ENCODE results near the gene HECTD1. TPM values are rescaled to one million over a fixed set of nuclear protein-coding genes. Genes with fewer than 3 reads are reported as not detected.
"Not testable (repeated sequence)": the region's sequence is repeated elsewhere in the genome, so short reads cannot be mapped to it uniquely, and the experiment has no call there.

Gene HECTD1
- total RNA-seq, 1 experiment from 2014 or later: 110 TPM

DNA sequence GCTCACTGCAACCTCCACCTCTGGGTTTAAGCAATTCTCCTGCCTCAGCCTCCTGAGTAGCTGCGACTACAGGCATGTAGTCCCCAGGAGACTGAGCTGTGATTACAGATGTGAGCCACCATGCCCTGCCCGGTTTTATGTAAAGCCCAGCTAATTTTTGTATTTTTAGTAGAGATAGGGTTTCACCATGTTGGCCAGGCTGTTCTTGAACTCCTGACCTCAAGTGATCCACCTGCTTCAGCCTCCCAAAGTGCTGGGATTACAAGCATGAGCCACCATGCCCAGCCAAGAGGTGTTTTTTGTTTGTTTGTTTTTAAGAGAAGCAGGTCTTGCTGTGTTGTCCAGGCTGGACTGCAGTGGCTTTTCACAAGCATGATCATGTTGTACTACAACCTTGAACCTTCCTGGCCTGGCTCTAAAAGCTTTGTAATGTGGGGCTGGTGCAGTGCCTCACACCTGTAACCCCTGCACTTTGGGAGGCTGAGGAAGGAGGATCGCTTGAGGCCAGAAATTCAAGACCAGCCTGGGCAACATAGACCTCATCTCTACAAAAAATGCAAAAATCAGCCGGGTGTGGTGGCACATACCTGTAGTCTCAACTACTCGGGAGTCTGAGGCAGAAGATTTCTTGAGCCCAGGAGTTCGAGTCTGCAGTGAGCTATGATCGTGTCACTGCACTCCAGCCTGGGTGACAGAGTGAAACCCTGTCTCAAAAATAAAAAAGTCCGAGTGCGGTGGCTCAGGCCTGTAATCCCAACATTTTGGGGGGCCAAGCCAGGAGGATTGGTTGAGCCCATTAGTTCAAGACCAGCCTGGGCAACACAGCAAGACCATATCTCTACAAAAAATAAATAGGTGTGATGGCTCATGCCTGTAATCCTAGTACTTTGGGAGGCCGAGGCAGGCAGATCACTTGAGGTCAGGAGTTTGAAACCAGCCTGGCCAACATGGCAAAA, 113.4 kb downstream of the HECTD1 start:
- not testable (repeated sequence) for DNase-seq (ENCODE audit: low read depth)

DNA sequence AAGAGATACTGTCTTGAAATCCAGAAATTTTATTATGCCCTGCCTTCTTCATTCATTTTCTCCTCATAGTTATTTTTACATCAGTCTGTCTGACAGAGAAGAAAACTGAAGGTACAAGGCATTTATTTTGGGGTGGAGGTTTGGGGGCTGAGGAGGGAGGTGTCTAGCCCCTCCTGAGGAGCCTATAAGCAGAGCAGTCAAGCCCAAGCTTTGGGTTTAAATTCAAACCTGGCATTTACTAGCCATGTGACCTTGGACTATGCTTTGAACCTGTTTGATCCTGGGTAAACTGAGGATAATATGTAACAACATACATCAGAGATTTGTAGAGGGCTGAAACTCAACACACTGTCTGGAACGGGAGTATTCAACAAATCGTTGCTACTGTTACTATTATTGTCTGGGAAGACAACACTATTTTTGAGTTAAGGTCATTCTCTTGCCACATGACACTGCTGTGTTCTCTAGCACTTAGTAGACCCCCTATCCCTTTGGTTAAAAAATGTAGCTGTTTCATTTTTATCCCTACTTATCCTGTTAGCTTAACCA, 115.4 kb downstream of the HECTD1 start:
- no peak for DNase-seq (ENCODE audit: low read depth)

DNA sequence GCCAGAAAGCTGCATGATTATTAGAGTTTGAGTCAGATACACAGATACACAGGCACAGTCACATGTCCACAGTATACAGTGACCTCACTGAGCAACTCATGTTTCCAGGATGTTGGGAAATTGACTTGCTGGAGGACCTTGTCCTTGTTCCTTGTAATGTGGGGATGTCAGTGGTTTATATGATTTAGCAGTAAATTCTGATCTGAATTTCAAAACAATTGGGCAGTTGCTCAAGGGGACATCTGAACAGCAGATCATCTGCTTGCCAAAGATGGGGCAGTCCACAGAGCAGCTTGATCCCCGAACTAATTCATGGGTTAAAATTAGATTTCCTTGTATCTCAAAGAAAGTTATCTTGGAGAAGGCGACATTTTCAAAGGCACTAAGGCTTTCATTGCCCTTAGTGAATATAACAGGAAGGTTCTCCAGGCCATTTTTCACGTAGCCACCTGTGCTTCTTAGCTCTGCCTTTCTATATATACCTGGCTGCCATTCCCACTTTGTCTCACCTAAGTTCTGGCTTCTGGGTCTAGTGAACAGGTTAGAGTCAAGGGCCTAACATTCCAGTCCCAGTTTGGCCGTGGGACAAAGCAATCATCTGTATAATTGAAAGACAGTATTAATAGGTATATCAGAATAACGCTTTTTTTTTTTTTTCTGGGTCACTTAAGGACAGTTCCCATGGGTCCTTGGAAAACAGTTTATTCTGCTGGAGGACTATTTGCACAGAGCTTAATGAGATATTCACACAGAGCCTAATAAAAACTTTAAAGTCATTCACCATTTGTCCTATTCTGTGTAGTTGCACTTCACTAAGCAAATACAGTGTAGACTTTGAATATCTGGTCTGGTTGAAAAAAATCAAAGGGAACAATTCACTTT, 116.5 kb downstream of the HECTD1 start:
- peak; percentile 83 for DNase-seq (ENCODE audit: low read depth)

DNA sequence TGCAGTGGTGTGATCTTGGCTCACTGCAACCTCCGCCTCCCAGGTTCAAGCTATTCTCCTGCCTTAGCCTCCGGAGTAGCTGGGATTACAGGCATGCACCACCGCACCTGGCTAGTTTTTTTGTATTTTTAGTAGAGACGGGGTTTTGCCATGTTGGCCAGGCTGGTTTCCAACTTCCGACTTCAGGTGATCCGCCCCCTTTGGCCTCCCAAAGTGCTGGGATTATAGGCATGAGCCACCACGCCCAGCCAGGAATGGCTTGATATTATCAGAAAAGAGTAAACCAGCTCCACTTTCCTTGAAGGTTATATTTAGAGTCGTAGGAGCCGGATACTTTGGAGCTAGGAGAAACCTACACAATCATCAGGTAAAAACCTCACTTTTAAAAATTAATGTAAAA, 121.1 kb downstream of the HECTD1 start:
- not testable (repeated sequence) for DNase-seq (ENCODE audit: low read depth)

DNA sequence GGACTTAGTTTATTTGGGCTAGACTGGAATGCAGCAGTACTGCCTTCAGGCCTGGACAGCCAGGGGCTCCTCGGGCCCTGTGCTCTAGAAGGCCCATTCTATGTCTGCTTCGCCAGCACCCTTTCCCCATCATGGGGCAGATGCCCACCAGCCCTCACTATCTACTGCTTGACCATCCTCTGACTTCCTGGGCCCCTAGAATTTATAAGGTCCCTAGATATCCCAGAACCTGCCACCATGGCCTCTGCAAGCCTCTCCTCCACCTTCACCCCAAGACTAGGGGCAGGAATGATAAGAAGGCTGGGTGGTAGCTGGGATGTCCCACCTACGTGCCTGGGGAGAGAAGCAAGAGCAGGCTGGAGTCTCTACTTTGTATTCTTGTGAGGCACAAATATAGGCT, 122.6 kb downstream of the HECTD1 start:
- DNase-seq (ENCODE audit: low read depth): no peak

DNA sequence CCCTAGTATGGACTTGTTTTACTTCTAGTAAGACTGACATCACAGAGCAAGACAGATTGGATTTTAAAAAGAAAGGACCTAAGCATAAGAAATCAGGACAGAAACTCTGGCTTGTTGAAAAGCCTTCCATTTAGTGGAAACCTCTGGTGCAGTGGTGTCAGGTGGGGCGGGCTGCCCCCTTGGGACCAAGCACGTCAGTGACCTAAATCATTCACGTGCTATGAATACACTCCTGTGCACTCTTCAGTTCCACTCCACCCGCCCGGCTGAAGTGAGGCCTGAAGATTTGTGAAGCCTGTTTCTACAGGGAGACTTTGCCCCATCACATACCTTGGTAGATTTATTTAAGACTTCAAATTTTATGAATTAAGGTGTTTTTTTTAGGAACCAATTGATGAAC, 123.2 kb downstream of the HECTD1 start:
- DNase-seq (ENCODE audit: low read depth): no peak

DNA sequence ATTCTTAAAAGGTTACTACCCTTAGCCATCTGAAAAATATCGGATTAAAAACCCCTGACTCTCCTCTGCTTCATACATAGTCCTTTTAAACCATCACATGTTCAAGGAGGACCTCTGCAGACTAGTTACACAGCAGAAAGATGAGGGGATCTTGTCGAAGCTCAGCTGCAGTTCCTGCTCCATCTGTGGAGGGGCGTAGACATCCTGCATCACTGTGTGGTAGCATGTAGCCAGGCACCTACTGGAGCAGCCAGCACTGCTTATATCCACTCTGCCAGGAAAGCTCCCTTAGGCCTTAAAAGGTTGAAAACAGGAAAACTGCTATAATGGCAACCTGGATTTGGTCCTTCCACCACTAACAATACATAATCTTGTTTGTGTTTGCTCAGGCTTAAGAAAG, 123.8 kb downstream of the HECTD1 start:
- DNase-seq (ENCODE audit: low read depth): no peak

DNA sequence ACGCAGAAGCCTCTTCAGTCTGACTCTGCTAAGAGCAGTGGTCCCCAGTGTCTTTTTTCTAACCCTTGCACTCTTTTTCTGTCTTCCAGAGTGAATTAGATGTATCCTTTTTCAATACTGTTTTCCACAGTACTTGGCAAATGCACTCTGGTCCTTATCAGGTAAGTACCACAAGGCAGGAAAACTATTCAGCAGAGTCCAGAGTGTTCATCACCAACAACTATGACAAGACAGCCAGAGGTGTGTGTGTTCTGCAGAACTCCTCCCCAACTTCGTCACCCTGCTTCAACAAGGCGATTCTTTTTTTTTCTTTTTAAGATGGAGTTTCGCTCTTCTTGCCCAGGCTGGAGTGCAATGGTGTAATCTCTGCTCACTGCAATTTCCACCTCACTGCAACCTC, 127.1 kb downstream of the HECTD1 start:
- DNase-seq (ENCODE audit: low read depth): no peak

DNA sequence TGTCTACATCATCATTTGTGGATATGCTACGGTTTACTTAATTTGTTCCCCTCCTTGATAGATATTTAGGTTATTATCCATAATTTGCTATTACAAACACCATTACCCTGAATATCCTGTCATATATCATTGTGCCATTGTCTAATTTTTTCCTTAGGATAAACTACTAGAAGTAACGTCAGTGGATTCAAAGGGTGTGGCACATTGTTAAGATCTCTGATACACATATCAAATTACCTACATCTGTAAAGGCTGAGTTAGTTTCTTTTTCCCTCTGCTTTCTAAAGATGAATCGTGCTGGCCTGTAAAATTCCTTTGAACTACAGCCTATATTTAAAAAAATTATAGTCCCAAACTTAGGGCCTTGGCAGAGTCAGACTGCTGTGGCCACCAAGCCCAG, 127.5 kb downstream of the HECTD1 start:
- peak; percentile 24 for DNase-seq (ENCODE audit: low read depth)

DNA sequence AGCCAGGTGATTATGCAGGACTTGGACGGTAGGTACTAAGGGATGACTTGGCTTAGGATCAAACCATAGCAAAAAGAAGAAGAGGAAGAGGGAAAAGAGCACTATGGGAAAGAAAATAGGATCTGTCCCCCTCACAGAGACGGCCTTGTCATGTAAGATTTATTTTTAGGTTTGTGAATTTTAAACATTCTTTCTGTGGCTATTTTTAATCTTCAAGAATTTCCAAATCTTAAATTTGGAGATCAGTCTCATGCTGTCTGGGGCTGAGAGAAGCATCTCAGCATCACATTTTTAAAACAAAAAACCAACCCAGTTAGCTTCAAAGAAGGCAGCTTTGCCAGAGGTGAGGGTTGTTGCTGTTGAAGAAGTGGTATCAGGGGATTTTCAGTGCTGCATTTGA, 128.8 kb downstream of the HECTD1 start:
- no peak for DNase-seq (ENCODE audit: low read depth)

DNA sequence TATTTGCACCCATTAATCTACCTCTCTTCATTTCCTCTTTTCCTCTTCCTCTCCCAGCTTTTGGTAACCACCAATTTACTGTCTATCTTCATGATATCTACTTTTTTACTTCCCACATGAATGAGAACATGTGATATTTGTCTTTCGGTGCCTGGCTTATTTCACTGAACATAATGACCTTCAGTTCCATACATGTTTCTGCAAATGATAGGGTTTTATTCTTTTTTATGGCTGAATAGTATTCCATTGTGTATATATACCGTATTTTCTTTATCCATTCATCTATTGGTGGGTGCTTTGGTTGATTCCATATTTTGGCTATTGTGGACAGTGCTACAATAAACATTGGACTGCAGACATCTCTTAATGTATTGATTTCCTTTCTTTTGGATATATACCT, 132.4 kb downstream of the HECTD1 start:
- no peak for DNase-seq (ENCODE audit: low read depth)

DNA sequence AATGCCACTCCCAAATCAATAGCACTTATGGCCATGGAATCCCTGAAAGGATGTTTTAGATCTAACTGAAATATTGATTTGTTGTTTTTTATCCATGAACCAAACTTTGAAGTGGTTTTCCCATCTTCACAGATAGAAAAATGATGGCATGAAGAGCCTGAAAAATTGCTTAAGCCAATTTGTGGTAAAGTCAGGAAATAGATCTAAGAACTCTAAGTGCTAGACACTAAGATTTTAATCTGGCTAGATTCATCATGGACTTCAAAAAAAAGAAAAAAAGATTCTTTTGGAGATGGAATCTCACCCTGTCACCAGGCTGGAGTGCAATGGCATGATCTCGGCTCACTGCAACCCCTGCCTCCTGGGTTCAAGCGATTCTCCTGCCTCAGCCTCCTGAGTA, 136.4 kb downstream of the HECTD1 start:
- DNase-seq (ENCODE audit: low read depth): peak; percentile 22

DNA sequence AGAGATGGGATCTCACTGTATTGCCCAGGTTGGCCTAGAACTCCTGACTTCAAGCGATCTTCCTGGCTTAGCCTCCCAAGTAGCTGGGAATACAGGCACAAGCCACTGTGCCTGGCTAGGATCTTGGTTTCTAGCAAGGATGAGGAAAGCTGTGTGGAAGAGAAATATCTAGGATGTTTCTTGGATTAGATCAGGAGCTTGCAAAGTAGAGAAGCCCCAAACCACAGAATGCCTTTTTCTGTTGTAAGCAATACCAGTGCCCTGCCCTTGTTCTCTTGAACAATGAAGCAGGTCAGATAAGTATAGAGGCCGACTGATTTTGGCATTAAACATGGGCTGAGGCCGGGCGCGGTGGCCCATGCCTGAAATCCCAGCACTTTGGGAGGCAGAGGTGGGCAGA, 137.2 kb downstream of the HECTD1 start:
- peak; percentile 91 for DNase-seq (ENCODE audit: low read depth)

DNA sequence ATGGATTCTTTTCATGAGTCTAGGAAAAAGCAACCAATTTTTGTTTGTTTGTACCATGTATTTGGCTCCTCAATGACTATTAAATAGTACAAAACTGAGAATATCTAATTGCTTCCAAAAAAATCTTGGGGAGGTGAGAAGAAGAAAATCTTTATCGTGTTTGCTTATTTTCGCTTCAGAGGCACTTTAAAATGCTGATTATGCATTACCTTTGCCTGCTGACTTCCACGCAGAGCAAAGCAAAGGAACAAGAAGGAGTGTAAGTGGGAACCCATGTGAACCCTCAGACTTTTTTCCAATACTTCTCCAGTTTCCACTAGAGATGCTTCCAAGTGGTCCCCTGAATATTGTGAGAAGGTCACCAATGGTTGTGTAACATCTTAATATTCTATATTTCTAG, 138.2 kb downstream of the HECTD1 start:
- no peak for DNase-seq (ENCODE audit: low read depth)

DNA sequence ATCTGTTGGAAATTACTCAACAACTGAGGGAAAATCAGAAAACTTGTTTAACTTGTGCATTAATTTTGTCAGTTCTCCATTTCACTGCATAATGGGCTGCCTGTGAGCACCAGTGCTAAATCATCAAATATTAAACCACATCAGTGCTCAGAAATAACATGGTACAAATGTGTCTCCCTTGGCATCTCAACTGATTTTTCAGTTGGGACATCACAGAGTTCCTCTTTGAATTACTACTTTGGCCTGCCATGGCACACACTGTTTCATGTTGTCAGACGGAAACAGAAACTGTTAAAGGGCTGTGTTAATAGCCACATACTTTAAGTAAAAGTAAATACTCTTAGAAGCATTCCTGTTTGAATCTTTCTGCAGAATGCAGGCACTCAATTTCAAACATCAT, 139.4 kb downstream of the HECTD1 start:
- no peak for DNase-seq (ENCODE audit: low read depth)

DNA sequence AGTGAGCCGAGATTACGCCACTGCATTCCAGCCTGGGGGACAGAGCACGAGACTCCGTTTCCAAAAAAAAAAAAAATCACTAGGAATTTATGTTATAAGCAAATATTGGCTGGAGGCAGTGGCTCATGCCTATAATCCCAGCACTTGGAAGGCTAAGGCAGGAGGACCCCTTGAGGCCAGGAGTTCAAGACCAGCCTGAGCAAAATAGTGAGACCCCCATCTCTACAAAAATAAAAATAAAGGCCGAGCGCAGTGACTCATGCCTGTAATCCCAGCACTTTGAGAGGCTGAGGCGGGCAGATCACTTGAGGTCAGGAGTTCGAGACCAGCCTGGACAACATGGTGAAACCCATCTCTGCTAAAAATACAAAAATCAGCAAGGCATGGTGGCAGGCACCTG, 144.7 kb downstream of the HECTD1 start:
- DNase-seq (ENCODE audit: low read depth): not testable (repeated sequence)

DNA sequence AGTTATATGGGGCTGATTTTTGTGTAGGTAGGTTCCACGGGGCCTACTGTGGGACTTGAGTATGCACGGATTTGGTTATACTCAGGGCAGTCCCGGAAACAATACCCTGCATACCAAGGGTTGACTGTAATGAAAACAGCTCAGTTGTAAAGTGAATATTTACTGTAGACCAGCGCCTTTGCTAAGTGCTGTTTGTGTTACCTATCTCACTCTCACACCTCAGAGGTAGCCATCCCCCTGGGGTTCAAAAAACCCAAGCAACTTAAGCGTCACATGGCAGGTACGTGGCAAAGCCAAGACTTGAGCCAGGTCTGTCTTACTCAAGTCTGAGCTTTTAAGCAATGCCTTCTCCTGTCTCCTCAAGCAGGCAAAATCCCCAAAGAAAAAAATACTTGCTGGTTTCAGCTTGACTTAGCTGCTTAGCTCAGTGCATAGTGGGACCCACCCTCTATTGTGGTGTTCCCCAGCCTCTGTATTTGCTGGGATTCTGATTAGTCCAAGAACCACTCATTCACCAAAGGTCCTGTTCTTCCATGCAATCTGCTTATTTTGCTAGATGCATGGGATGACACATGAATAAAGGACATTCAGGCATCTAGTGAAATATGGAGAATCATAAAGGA, 147.2 kb downstream of the HECTD1 start:
- no peak for DNase-seq (ENCODE audit: low read depth)

DNA sequence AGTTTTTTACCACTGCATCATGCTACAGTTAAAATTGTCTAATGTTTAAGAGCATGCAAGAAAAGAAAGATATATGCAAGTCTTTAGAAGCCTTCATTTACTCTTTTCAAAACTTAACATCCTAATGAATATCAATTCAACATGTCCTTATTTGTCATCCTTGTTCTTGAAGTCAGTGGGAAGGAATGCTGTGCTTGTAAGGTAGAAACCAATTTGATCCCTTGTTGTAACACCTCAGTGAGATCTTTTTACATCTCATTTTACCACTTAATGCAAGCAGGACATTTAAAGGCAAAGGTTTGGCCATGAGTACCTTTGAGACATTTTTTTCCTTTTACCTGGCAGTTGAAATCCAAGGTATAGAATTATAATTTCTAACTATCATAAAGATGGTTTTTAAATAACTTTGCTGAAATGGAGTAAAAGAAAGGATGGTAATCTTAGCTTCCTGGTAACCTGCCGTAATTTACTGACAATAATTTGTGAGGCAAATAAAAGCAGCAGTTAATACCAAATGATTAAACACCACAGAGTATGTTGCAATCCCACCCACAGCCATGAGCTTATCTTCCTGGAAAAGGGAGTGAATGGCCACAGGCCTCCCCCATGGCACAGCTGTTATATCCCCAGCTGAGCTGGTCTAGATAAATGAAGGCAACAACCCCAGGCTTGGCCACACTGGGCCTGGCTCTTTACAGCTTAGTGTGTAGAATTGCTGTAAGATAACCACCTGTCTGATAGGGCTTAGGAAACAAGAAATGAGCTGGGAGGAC, 148.3 kb downstream of the HECTD1 start:
- peak; percentile 74 for DNase-seq (ENCODE audit: low read depth)

DNA sequence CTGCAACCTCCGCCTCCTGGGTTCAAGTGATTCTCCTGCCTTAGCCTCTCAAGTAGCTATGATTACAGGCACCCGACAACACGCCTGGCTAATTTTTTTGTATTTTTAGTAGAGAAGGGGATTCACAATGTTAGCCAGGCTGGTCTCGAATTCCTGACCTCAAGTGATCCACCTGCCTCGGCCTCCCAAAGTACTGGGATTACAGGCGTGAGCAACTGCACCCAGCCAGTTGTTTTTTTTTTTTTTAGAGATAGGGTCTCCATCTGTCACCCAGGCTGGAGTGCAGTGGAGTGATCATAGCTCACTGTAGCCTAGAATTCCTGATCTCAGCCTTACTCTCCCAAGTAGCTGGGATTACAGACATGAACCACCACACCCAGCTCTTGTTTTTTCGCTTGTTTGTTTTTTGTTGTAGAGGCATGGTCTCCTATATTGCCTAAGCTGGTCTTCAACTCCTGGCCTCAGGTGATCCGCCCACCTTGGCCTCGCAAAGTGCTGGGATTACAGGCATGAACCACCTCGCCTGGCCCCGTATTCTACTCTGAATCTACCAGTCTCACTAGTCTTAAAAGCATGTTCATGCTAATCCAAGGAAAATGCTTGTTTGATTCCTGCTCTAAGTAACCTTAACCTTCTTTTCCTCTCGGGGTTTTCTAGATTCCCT, 149.8 kb downstream of the HECTD1 start:
- DNase-seq (ENCODE audit: low read depth): no peak

DNA sequence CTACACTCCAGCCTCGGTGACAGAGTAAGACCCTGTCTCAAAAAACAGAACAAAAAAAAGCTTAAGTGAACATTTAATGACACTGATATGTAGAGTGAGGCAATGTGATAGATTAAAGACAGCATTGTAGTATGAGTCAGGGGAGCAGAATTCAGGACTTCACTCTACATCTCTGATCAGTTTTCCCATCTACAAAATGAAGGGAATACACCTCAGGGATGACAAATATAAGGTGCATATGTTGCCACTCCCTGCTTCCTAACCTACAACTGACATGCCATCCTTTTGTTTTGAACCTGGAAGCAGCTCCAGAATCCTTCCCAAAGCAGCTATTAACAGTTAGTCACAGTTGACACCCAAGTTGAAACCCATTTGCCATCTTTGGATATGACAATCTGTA, 150.6 kb downstream of the HECTD1 start:
- no peak for DNase-seq (ENCODE audit: low read depth)

Measured in M059J (cell line).